Measurements from ENCODE around the gene MAPK8IP3.

MAPK8IP3 gene

GRCh38 chr16:1677942-1678499 is 28.0 kb upstream of the MAPK8IP3 start, which contains the start of gene JPT2:
Gene JPT2 (plus strand): TSS chr16:1678279. CDS start chr16:1678313, 34 bp downstream.
- peak within 1 kb of the TSS; percentile 80 for H3K4ac ChIP-seq (ENCODE audit: low read length)
- no peaks in the 10 kb centered on the region for H3K9me3 ChIP-seq (replicated peaks in 1 of 2; ENCODE audit: control insufficient read depth in 2 of 2, insufficient read depth in 1 of 2, low read depth in 1 of 2, low read length in 2 of 2)
- peak within 1 kb of the TSS; percentile 97 for H2AK5ac ChIP-seq (ENCODE audit: low read depth, low read length)
- peak within 1 kb of the TSS; percentile 95 for H3K18ac ChIP-seq (ENCODE audit: low read length)
- H3K79me1 ChIP-seq (ENCODE audit: low read depth, low read length), result peaks cover 8% of the 10 kb centered on the region
- H3K4me2 ChIP-seq (ENCODE audit: insufficient read depth, low read length, poor library complexity, severe bottlenecking), result peak within 1 kb of the TSS; percentile 85
- peak within 1 kb of the TSS; percentile 85 for H3K14ac ChIP-seq (ENCODE audit: low read length)
- DNase-seq (ENCODE audit: low spot score), result peak; percentile 95
- H2AFZ ChIP-seq (ENCODE audit: low read length), result peak within 1 kb of the TSS; percentile 79
- H3K27me3 ChIP-seq (ENCODE audit: control insufficient read depth in 3 of 3, insufficient read depth in 3 of 3, low read depth in 1 of 3, low read length in 3 of 3), result no peaks in the 10 kb centered on the region
- H3K4me1 ChIP-seq (ENCODE audit: control insufficient read depth in 2 of 2, insufficient read depth in 1 of 2, low read depth in 1 of 2, low read length in 2 of 2), result peaks cover 12 to 18% of the 10 kb centered on the region in 2 donors
- H4K8ac ChIP-seq (ENCODE audit: low read depth, low read length), result no peak within 1 kb of the TSS
- WGBS, 2 donors (ENCODE audit: extremely low coverage in 2 of 2, insufficient read length in 2 of 2, insufficient replicate concordance in 1 of 2), result no CpG with 5 or more reads among the region's 79 CpGs
- H2BK15ac ChIP-seq (ENCODE audit: low read length), result peak within 1 kb of the TSS; percentile 15
- peak within 1 kb of the TSS; percentile 91 to 97 for H3K4me3 ChIP-seq (ENCODE audit: low read length in 2 of 2)
- H3K23ac ChIP-seq (ENCODE audit: low read depth, low read length, poor library complexity), result peak within 1 kb of the TSS; percentile 90
- no peak within 1 kb of the TSS for H2BK120ac ChIP-seq (ENCODE audit: low read depth, low read length)
- peak within 1 kb of the TSS; percentile 24 for H3K27ac ChIP-seq (replicated peaks; ENCODE audit: low read length)
- H2BK12ac ChIP-seq (ENCODE audit: low read length), result no peak within 1 kb of the TSS
- H3K9ac ChIP-seq (ENCODE audit: low read depth, low read length, poor library complexity), result peak within 1 kb of the TSS; percentile 98
- peaks cover 24 to 69% of the 10 kb centered on the region in 2 donors for H3K36me3 ChIP-seq (replicated peaks in 1 of 2; ENCODE audit: control insufficient read depth in 2 of 2, insufficient read depth in 2 of 2, low read length in 2 of 2)
- peak within 1 kb of the TSS; percentile 92 for H2BK5ac ChIP-seq (ENCODE audit: low read length)
- H4K91ac ChIP-seq (ENCODE audit: low read depth, low read length, poor library complexity), result no peak within 1 kb of the TSS

GRCh38 chr16:1678500-1679098 is 27.4 kb upstream of the MAPK8IP3 start:
- Histone ChIP-seq H3K14ac (ENCODE audit: low read length) (peak overlapping the region; percentile 85), H2AFZ (ENCODE audit: low read length) (peak overlapping the region; percentile 79), H2BK5ac (ENCODE audit: low read length) (peak overlapping the region; percentile 92), H4K91ac (ENCODE audit: low read depth, low read length, poor library complexity) (no peak overlapping the region), H3K18ac (ENCODE audit: low read length) (peak overlapping the region; percentile 95), H4K8ac (ENCODE audit: low read depth, low read length) (no peak overlapping the region), H3K9me3 (replicated peaks in 1 of 2; ENCODE audit: control insufficient read depth in 2 of 2, insufficient read depth in 1 of 2, low read depth in 1 of 2, low read length in 2 of 2) (no peaks in the 10 kb centered on the region), H3K23ac (ENCODE audit: low read depth, low read length, poor library complexity) (peak overlapping the region; percentile 90), H3K27ac (replicated peaks; ENCODE audit: low read length) (peak overlapping the region; percentile 24), H2BK12ac (ENCODE audit: low read length) (no peak overlapping the region), H3K4me2 (ENCODE audit: insufficient read depth, low read length, poor library complexity, severe bottlenecking) (peak overlapping the region; percentile 85), H2BK15ac (ENCODE audit: low read length) (peak overlapping the region; percentile 15), H2BK120ac (ENCODE audit: low read depth, low read length) (no peak overlapping the region), H3K4me3 (ENCODE audit: low read length in 2 of 2) (peak overlapping the region; percentile 91 to 97), H3K4ac (ENCODE audit: low read length) (peak overlapping the region; percentile 80), H3K9ac (ENCODE audit: low read depth, low read length, poor library complexity) (peak overlapping the region; percentile 98), H3K36me3 (replicated peaks in 1 of 2; ENCODE audit: control insufficient read depth in 2 of 2, insufficient read depth in 2 of 2, low read length in 2 of 2) (peaks cover 23 to 69% of the 10 kb centered on the region in 2 donors), H2AK5ac (ENCODE audit: low read depth, low read length) (peak overlapping the region; percentile 97), H3K79me1 (ENCODE audit: low read depth, low read length) (peaks cover 8% of the 10 kb centered on the region), H3K27me3 (ENCODE audit: control insufficient read depth in 3 of 3, insufficient read depth in 3 of 3, low read depth in 1 of 3, low read length in 3 of 3) (no peaks in the 10 kb centered on the region), H3K4me1 (ENCODE audit: control insufficient read depth in 2 of 2, insufficient read depth in 1 of 2, low read depth in 1 of 2, low read length in 2 of 2) (peaks cover 12 to 18% of the 10 kb centered on the region in 2 donors)
- WGBS, 2 donors (ENCODE audit: extremely low coverage in 2 of 2, insufficient read length in 2 of 2, insufficient replicate concordance in 1 of 2), result no CpG with 5 or more reads among the region's 45 CpGs
- DNase-seq (ENCODE audit: low spot score), result peak; percentile 24

GRCh38 chr16:1680361-1680760 is 25.6 kb upstream of the MAPK8IP3 start:
- H2BK120ac ChIP-seq (ENCODE audit: low read depth, low read length), result no peak overlapping the region
- H2AK5ac ChIP-seq (ENCODE audit: low read depth, low read length), result no peak overlapping the region
- H3K14ac ChIP-seq (ENCODE audit: low read length), result no peak overlapping the region
- no peaks in the 10 kb centered on the region for H3K27me3 ChIP-seq (ENCODE audit: control insufficient read depth in 3 of 3, insufficient read depth in 3 of 3, low read depth in 1 of 3, low read length in 3 of 3)
- H3K27ac ChIP-seq (replicated peaks; ENCODE audit: low read length), result peak overlapping the region; percentile 79
- H3K4me1 ChIP-seq (ENCODE audit: control insufficient read depth in 2 of 2, insufficient read depth in 1 of 2, low read depth in 1 of 2, low read length in 2 of 2), result peaks cover 12 to 18% of the 10 kb centered on the region in 2 donors
- peak overlapping the region; percentile 40 for H3K18ac ChIP-seq (ENCODE audit: low read length)
- no peak overlapping the region for H3K23ac ChIP-seq (ENCODE audit: low read depth, low read length, poor library complexity)
- H2BK5ac ChIP-seq (ENCODE audit: low read length), result no peak overlapping the region
- no peak for DNase-seq (ENCODE audit: low spot score)
- H2BK15ac ChIP-seq (ENCODE audit: low read length), result no peak overlapping the region
- H4K8ac ChIP-seq (ENCODE audit: low read depth, low read length), result no peak overlapping the region
- H3K9me3 ChIP-seq (replicated peaks in 1 of 2; ENCODE audit: control insufficient read depth in 2 of 2, insufficient read depth in 1 of 2, low read depth in 1 of 2, low read length in 2 of 2), result no peaks in the 10 kb centered on the region
- no peak overlapping the region for H3K4ac ChIP-seq (ENCODE audit: low read length)
- H3K79me1 ChIP-seq (ENCODE audit: low read depth, low read length), result peaks cover 5% of the 10 kb centered on the region
- H3K9ac ChIP-seq (ENCODE audit: low read depth, low read length, poor library complexity), result no peak overlapping the region
- no peak overlapping the region for H4K91ac ChIP-seq (ENCODE audit: low read depth, low read length, poor library complexity)
- no CpG with 5 or more reads among the region's 14 CpGs for WGBS, 2 donors (ENCODE audit: extremely low coverage in 2 of 2, insufficient read length in 2 of 2, insufficient replicate concordance in 1 of 2)
- peaks cover 14 to 69% of the 10 kb centered on the region in 2 donors for H3K36me3 ChIP-seq (replicated peaks in 1 of 2; ENCODE audit: control insufficient read depth in 2 of 2, insufficient read depth in 2 of 2, low read length in 2 of 2)
- no peak overlapping the region for H2AFZ ChIP-seq (ENCODE audit: low read length)
- H3K4me3 ChIP-seq (ENCODE audit: low read length in 2 of 2), result peak overlapping the region in 1 of 2 donors; percentile 13
- H3K4me2 ChIP-seq (ENCODE audit: insufficient read depth, low read length, poor library complexity, severe bottlenecking), result peak overlapping the region; percentile 45
- H2BK12ac ChIP-seq (ENCODE audit: low read length), result no peak overlapping the region

- no peak overlapping the region for H2BK5ac ChIP-seq (ENCODE audit: low read length)
- WGBS, 2 donors (ENCODE audit: extremely low coverage in 2 of 2, insufficient read length in 2 of 2, insufficient replicate concordance in 1 of 2), result no CpG with 5 or more reads among the region's 10 CpGs
- H3K36me3 ChIP-seq (replicated peaks in 1 of 2; ENCODE audit: control insufficient read depth in 2 of 2, insufficient read depth in 2 of 2, low read length in 2 of 2), result peaks cover 11 to 69% of the 10 kb centered on the region in 2 donors
- no peaks in the 10 kb centered on the region for H3K27me3 ChIP-seq (ENCODE audit: control insufficient read depth in 3 of 3, insufficient read depth in 3 of 3, low read depth in 1 of 3, low read length in 3 of 3)
- peaks cover 12 to 18% of the 10 kb centered on the region in 2 donors for H3K4me1 ChIP-seq (ENCODE audit: control insufficient read depth in 2 of 2, insufficient read depth in 1 of 2, low read depth in 1 of 2, low read length in 2 of 2)
- no peak overlapping the region for H3K9ac ChIP-seq (ENCODE audit: low read depth, low read length, poor library complexity)
- no peak overlapping the region for H2BK120ac ChIP-seq (ENCODE audit: low read depth, low read length)
- no peak overlapping the region for H3K14ac ChIP-seq (ENCODE audit: low read length)
- no peak overlapping the region for H3K18ac ChIP-seq (ENCODE audit: low read length)
- no peak overlapping the region for H4K8ac ChIP-seq (ENCODE audit: low read depth, low read length)
- peak overlapping the region in 1 of 2 donors; percentile 7 for H3K4me3 ChIP-seq (ENCODE audit: low read length in 2 of 2)
- peaks cover 5% of the 10 kb centered on the region for H3K79me1 ChIP-seq (ENCODE audit: low read depth, low read length)
- no peak overlapping the region for H4K91ac ChIP-seq (ENCODE audit: low read depth, low read length, poor library complexity)
- no peak overlapping the region for H3K23ac ChIP-seq (ENCODE audit: low read depth, low read length, poor library complexity)
- no peak overlapping the region for H2BK15ac ChIP-seq (ENCODE audit: low read length)
- peak overlapping the region; percentile 79 for H3K27ac ChIP-seq (replicated peaks; ENCODE audit: low read length)
- H2BK12ac ChIP-seq (ENCODE audit: low read length), result no peak overlapping the region
- H3K4ac ChIP-seq (ENCODE audit: low read length), result no peak overlapping the region
- H3K4me2 ChIP-seq (ENCODE audit: insufficient read depth, low read length, poor library complexity, severe bottlenecking), result peak overlapping the region; percentile 45
- H2AFZ ChIP-seq (ENCODE audit: low read length), result no peak overlapping the region
- no peaks in the 10 kb centered on the region for H3K9me3 ChIP-seq (replicated peaks in 1 of 2; ENCODE audit: control insufficient read depth in 2 of 2, insufficient read depth in 1 of 2, low read depth in 1 of 2, low read length in 2 of 2)
- no peak overlapping the region for H2AK5ac ChIP-seq (ENCODE audit: low read depth, low read length)
- DNase-seq (ENCODE audit: low spot score), result peak; percentile 77
These were observed 25.0 kb upstream of the MAPK8IP3 start for GRCh38 chr16:1681032-1681431.

Data from neuronal stem cell (in vitro differentiated cells).